H54 (cell line): ENCODE results near the gene ZNF862.

ENCODE experiments used
- DNase-seq: peaks from one replicate; pipeline ENCODE4 v3.0.0; 2011; ENCODE audit warnings: low spot score, mixed read lengths; ENCODE audit not compliant: insufficient read length
- FAIRE-seq: peaks from 3 replicates; lab custom pipeline; 2011; peaks lifted over from hg19 to GRCh38; lab: Jason Lieb, UNC
- POLR2A ChIP-seq: IDR thresholded peaks from 2 replicates; pipeline ENCODE4 v1.6.1; 2011; ENCODE audit warnings: low read depth, mild to moderate bottlenecking, low read length

The ZNF862 gene

GRCh38 chr7:149851449-149851848 lies 13.3 kb downstream of the ZNF862 start:
- no peak for DNase-seq
- no peak for TF ChIP-seq POLR2A
- no peak for FAIRE-seq

GRCh38 chr7:149853157-149853556 lies 15.0 kb downstream of the ZNF862 start:
- FAIRE-seq: no peak
- no peak for DNase-seq

GRCh38 chr7:149854611-149855360 lies 16.6 kb downstream of the ZNF862 start:
- no peak for TF ChIP-seq POLR2A
- peak; percentile 55 for DNase-seq
- FAIRE-seq: no peak

More at GRCh38 chr7:149853157-149853556, 15.0 kb downstream of the ZNF862 start:
- no peak for TF ChIP-seq POLR2A

- DNase-seq: peak; percentile 88
Observed at GRCh38 chr7:149855361-149856305, 17.5 kb downstream of the ZNF862 start.

GRCh38 chr7:149856583-149856982 lies 18.4 kb downstream of the ZNF862 start:
- no peak for TF ChIP-seq POLR2A
- FAIRE-seq (no peak), DNase-seq (no peak)

More at GRCh38 chr7:149855361-149856305, 17.5 kb downstream of the ZNF862 start:
- no peak for TF ChIP-seq POLR2A
- peak; percentile 57 for FAIRE-seq

GRCh38 chr7:149859369-149859768 lies 21.2 kb downstream of the ZNF862 start:
- DNase-seq (no peak), FAIRE-seq (no peak)
- no peak for TF ChIP-seq POLR2A

GRCh38 chr7:149859876-149860275 lies 21.7 kb downstream of the ZNF862 start:
- DNase-seq (no peak), FAIRE-seq (no peak)
- TF ChIP-seq POLR2A: no peak

GRCh38 chr7:149860821-149861727 lies 22.9 kb downstream of the ZNF862 start:
- no peak for DNase-seq
- no peak for FAIRE-seq
- no peak for TF ChIP-seq POLR2A

GRCh38 chr7:149861728-149862045 lies 23.5 kb downstream of the ZNF862 start:
- no peak for DNase-seq
- FAIRE-seq: no peak

GRCh38 chr7:149862156-149862555 lies 24.0 kb downstream of the ZNF862 start:
- DNase-seq: no peak
- no peak for FAIRE-seq
- TF ChIP-seq POLR2A: no peak

More at GRCh38 chr7:149861728-149862045, 23.5 kb downstream of the ZNF862 start:
- no peak for TF ChIP-seq POLR2A

GRCh38 chr7:149863500-149863899 lies 25.3 kb downstream of the ZNF862 start:
- FAIRE-seq (no peak), DNase-seq (no peak)
- TF ChIP-seq POLR2A: no peak

GRCh38 chr7:149864023-149864422 lies 25.8 kb downstream of the ZNF862 start:
- no peak for TF ChIP-seq POLR2A
- DNase-seq (no peak), FAIRE-seq (no peak)

- no peak for FAIRE-seq
- TF ChIP-seq POLR2A: no peak
- no peak for DNase-seq
Observed at GRCh38 chr7:149864751-149865150, 26.6 kb downstream of the ZNF862 start.

GRCh38 chr7:149865437-149865836 lies 27.3 kb downstream of the ZNF862 start:
- FAIRE-seq: no peak
- TF ChIP-seq POLR2A: no peak
- no peak for DNase-seq
